Thoracic aorta (tissue), 2 donors: ENCODE results near the gene KLF4. TPM values are rescaled to one million over a fixed set of nuclear protein-coding genes. Genes with fewer than 3 reads are reported as not detected.

Experiments used
- ATAC-seq: fragments of 150-250 bp; one replicate; pipeline ENCODE4 v1.8.0; 2017; ENCODE audit warnings: low read depth; ENCODE audit not compliant: insufficient number of reproducible peaks, low FRiP score
- DNase-seq: peaks from one replicate; pipeline ENCODE4 v3.0.0-alpha.2; 2020; ENCODE audit warnings: low spot score
- H3K27ac ChIP-seq, 2 donors: fragments of 200-600 bp; sonication (generic); 1 replicate in 1 of 2; 2 replicates in 1 of 2; pipeline ENCODE4 v1.5.1; 2016; ENCODE audit warnings: mild to moderate bottlenecking in 2 of 2, moderate library complexity in 2 of 2
- H3K27me3 ChIP-seq: fragments of 200-600 bp; sonication (generic); replicated peaks from 2 replicates; pipeline ENCODE4 v1.6.0; 2016; ENCODE audit warnings: mild to moderate bottlenecking; ENCODE audit not compliant: insufficient read depth
- H3K36me3 ChIP-seq: fragments of 200-600 bp; sonication (generic); one replicate; pipeline ENCODE4 v1.5.1; 2016
- H3K4me1 ChIP-seq, 2 donors: fragments of 200-600 bp; sonication (generic); 1 replicate in 1 of 2; 2 replicates in 1 of 2; pipeline versions ENCODE4 v1.5.1 to v1.6.0; 2016; ENCODE audit warnings: low read depth in 2 of 2, mild to moderate bottlenecking in 1 of 2; ENCODE audit not compliant: control insufficient read depth in 1 of 2
- H3K4me3 ChIP-seq: fragments of 200-600 bp; sonication (generic); 2 replicates; pipeline ENCODE4 v1.5.1; 2016; ENCODE audit warnings: mild to moderate bottlenecking
- H3K9me3 ChIP-seq: fragments of 200-600 bp; sonication (generic); 2 replicates; pipeline ENCODE4 v1.5.1; 2016
- CTCF ChIP-seq: fragments of 200-600 bp; sonication (generic); IDR thresholded peaks from one replicate; pipeline ENCODE4 v1.5.1; 2019; ENCODE audit warnings: antibody characterized with exemption
- total RNA-seq, 2 donors: library from RNA; depleted of rRNA; stranded (reverse); fragments of >200 nt; gene quantifications; one replicate each; pipeline versions ENCODE4 v1.1.0 to v1.2.3, GENCODE V29; 2016

Gene KLF4
- total RNA-seq, 2 donors from 2014 or later: 70.6 to 213 TPM

GRCh38 chr9:107478805-107479204 is 10.8 kb downstream of the KLF4 start:
- Histone ChIP-seq H3K36me3 (no peaks in the 10 kb centered on the region), H3K27ac (no peak overlapping the region), H3K4me3 (no peak overlapping the region), H3K27me3 (no peaks in the 10 kb centered on the region), H3K9me3 (no peaks in the 10 kb centered on the region), H3K4me1 (no peaks in the 10 kb centered on the region)
- no peak for ATAC-seq
- no peak for TF ChIP-seq CTCF
- no peak for DNase-seq

- H3K27ac ChIP-seq: no peak overlapping the region
- H3K27me3 ChIP-seq: no peaks in the 10 kb centered on the region
- no peaks in the 10 kb centered on the region for H3K4me1 ChIP-seq
- DNase-seq: no peak
- H3K36me3 ChIP-seq: no peaks in the 10 kb centered on the region
- no peak for TF ChIP-seq CTCF
- H3K4me3 ChIP-seq: no peak overlapping the region
- ATAC-seq: no peak
- H3K9me3 ChIP-seq: no peaks in the 10 kb centered on the region
Observed at GRCh38 chr9:107474124-107474523, 15.4 kb downstream of the KLF4 start.

GRCh38 chr9:107472581-107473340 is 16.8 kb downstream of the KLF4 start:
- Histone ChIP-seq H3K27ac (no peak overlapping the region), H3K36me3 (no peaks in the 10 kb centered on the region), H3K9me3 (no peaks in the 10 kb centered on the region), H3K4me3 (no peak overlapping the region), H3K27me3 (no peaks in the 10 kb centered on the region), H3K4me1 (no peaks in the 10 kb centered on the region)
- TF ChIP-seq CTCF: no peak
- DNase-seq (no peak), ATAC-seq (no peak)

GRCh38 chr9:107471552-107471951 is 18.0 kb downstream of the KLF4 start:
- ATAC-seq (no peak), DNase-seq (no peak)
- H3K27ac ChIP-seq: no peak overlapping the region
- H3K27me3 ChIP-seq: no peaks in the 10 kb centered on the region
- H3K4me3 ChIP-seq: no peak overlapping the region
- no peak for TF ChIP-seq CTCF
- H3K4me1 ChIP-seq: no peaks in the 10 kb centered on the region
- H3K36me3 ChIP-seq: no peaks in the 10 kb centered on the region
- no peaks in the 10 kb centered on the region for H3K9me3 ChIP-seq

- Histone ChIP-seq H3K4me1 (peaks cover 0 to 10% of the 10 kb centered on the region in 2 donors), H3K36me3 (no peaks in the 10 kb centered on the region), H3K27ac (no peak overlapping the region), H3K27me3 (no peaks in the 10 kb centered on the region), H3K4me3 (no peak overlapping the region), H3K9me3 (no peaks in the 10 kb centered on the region)
- ATAC-seq (no peak), DNase-seq (no peak)
- TF ChIP-seq CTCF: no peak
Observed at GRCh38 chr9:107467416-107467815, 22.2 kb downstream of the KLF4 start.
